ENCODE measurements around the gene DAB2IP.
"Not testable (repeated sequence)": the region's sequence is repeated elsewhere in the genome, so short reads cannot be mapped to it uniquely, and the experiment has no call there.

Gene DAB2IP

DNA sequence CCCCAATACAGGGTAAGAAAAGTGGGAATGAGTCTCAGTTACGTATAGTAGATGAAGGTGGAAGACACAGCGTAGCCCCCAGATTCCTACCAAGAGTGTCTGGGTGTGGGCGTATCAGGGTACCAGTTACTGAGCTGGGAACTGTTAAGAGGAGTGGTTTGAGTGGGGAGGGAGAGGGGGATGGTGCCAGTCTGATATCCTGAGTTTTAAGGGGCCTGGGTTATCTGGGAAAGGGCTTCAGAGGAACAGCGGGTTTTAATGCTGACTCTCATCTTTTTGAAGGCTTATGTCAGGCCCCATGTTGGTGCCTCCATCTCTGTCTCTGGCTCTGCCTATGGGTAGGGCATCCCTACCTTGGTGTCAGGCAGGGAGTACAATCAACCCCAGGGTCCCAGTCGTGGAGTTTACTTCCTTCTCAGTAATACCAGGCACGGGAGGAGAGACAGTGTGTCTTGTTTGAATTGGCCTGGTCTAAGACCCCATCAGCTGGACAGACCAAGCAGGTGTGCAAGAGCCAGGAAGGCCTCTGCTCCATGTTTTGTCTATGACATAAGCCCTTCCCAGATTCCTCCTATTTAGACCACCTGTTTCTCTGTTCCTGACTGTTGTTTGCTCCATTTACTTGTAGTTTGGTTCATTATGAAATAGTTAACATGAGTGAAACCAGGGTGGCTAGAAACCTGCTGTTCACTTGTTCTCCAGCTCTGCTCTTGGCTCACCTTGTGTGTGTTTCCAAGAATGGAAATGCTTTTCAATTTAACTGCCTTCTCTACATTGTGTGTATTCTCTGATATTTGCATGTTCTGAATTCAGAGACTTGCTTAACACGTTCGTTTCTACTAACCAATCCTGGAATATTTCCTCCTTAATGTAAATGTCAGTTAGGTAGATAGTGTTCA, 125.6 kb downstream of the DAB2IP start:
- no peak for DNase-seq (ENCODE audit: low read depth)

DNA sequence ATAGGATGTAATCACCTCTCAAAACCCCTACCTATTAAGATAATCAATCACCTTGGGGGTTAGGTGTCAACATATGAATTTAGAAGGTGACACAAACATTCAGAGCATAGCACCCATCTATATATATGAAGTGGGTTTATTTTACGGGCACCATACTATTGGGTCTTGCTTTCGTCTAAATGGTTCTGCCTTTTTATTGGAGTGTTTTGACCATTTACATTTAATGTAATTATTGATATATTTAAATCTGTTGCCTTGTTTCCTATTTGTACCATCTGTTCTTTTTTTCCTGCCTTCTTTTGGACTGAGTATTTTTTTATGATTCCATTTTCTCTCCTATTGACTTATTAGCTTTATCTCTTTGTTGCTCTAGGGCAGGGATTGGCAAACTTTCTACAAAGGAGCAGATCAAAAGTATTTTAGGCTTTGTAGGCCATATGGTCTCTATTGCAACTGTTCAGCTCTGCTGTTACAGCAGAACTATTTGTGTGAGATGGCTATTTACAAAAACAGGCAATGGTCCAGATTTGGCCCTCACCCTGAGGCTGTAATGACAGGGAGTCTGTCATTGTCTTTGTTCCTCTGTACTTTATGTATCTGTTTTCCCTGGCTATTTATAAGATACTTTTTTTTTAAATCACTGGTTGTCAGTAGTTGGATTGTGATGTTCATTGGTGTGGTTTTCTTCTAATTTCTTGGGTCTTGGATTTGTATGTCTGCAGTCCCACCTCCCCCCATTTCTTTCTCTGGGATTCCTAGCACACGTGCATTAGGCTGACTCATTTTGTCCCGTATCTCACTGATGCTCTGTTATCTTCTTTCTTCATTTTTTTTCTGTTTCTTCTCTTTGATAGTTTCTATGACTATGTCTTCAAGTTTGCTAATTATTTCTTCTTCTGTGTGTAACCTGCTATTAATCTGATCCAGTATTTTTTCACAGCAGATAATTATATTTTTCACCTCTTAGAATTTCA, 127.1 kb downstream of the DAB2IP start:
- no peak for DNase-seq (ENCODE audit: low read depth)

DNA sequence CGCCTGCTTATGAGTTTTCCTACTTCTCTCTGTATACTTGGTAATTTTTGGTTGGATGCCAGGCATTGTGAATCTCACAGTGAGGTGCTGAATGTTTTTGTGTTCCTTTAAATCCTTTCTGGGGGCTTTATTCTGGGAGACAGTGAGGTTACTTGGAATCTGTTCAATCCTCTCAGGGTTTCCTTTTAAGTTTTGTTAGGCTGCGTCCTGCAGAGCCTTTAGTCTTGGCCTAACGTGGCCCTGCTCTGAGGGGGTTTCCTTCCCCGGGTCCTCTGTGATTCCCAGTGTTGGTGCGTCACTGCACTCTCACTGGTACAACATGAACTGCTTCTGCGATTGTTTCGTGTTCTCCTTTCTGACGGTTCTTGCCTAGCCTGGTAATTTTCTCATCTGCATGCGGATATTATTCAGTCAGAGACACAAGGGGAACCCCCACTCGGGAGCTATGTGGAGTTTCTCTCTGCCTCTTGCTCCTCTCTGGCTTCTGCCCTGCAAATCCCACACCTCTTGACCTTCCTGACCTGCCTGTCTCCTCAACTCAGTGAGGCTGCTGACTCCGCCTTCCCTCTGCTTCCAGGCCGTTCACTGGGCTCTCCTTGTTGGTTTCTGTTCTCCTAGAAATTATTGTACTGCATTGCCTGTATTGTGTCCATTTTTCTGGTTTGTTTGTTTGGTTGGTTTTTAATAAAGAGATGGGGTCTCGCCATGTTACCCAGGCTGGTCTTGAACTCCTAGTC, 128.1 kb downstream of the DAB2IP start:
- no peak for DNase-seq (ENCODE audit: low read depth)

DNA sequence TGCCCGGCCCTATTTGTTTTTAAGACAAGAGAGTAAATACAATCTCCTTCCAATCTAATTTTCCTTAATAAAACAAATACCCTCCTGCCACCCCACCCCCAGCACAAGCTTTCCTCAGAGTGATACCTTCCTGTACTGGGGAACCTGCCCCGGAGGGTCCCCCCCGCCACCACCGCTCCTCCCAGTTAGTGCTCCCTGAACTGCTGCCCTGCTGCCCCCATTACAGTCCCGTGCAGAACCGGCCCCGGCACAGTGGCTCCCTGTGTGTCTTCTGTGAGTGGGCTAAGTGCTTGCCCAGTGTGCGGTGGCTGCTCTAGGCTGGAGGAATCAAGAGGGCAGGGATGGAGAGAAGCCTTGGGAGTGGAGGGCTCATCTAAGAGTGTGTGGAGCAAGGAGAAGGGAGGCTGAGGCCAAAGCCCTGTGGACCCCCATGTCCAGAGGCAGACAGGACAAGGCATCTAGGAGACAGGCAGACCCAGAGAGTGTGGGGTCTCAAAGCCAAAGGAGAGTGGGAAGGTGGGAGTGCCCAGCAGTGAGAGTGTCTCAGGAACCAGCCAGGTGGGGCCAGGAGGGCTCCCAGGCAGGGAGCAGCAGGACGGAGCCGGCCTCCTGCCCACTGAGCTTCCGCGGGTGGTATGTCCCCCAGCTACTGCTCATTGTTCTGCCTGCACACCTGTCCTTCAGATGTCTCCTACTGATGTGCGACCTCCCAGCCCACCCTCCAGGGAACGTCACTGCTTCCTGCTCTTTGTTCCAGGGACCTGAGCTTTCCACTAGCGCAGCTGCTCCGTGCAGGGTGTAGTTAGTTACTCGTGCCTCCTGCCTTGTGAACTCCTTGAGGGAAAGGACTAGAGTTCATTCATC, 129.0 kb downstream of the DAB2IP start:
- DNase-seq (ENCODE audit: low read depth) = no peak

DNA sequence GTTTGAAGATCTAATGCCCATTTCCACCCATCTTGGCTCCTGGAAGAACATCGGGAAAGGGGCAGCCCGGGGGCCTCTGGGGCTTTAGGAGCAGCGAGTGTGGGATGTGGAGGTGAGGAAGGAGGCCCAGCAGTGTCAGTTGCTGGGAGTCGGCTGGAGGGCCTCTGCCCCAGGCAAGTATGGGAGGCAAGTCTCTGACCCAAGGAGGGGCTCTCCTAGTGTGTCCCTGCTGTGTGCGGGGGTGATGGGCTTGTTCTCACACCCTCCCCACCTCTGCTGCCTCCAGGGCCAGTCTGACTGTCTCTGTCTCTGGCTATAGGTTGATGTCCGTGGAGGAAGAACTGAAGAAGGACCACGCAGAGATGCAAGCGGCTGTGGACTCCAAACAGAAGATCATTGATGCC, 129.7 kb downstream of the DAB2IP start:
- DNase-seq (ENCODE audit: low read depth) = no peak

DNA sequence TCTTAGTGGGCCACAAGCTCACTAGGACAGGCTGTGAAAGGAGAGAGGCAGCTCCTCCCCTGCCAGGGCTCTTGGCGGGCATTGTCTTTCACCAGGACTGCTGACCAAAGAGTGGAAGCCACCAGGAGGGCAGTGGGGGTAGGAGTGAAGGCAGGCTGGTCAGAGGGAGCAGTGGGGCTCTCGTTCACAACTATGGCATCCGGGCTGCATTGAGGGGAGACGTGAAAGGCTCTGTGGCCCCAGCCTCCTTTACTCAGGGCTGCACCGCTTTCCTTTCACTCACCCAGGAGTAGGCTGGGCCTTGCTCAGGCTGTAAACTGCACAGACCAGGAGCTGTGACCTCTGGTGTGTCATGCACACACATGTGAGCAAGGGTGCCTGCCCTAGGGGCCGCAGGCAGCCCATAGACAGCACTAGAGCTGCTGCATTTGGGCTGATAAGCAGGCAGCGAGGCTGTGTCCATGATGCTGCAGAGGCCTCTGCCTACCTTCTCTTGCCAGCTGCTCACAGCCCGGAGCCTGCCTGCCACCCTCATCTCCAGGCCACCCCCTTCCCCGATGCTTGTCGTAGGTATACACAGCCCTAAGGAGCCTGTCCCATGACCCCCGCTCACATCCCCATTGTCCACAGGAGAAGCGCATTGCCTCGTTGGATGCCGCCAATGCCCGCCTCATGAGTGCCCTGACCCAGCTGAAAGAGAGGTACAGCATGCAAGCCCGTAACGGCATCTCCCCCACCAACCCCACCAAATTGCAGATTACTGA, 130.4 kb downstream of the DAB2IP start:
- no peak for DNase-seq (ENCODE audit: low read depth)

DNA sequence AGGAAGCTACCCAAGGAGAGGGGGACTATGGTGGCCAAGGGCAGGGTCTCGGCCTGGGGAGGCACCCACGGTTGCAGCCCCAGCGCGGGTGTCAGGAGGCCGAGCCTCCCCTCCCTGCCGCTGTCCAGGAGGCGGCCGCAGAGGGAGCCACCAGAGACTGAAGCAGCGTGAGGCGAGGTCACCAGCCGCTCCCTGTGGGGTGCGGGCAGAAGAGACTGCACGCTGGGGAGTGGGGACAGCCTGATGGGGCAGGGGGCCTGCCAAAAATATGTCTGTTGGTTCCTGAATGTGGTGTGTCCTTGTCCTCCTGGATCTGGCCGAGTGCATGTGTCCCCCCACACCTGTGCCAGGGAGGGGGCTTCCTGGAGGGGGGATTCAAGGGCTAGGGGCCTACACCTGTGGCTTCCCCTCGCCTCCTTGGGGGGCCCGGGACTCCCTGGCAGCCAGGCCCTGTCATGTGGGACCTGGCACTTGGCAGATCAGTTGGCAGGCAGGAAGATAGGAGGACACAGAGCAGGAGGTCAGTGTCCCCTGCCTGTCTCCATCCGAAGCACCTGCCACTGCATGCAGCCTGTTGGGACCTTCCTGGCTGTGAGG, 131.2 kb downstream of the DAB2IP start:
- DNase-seq (ENCODE audit: low read depth) = no peak

DNA sequence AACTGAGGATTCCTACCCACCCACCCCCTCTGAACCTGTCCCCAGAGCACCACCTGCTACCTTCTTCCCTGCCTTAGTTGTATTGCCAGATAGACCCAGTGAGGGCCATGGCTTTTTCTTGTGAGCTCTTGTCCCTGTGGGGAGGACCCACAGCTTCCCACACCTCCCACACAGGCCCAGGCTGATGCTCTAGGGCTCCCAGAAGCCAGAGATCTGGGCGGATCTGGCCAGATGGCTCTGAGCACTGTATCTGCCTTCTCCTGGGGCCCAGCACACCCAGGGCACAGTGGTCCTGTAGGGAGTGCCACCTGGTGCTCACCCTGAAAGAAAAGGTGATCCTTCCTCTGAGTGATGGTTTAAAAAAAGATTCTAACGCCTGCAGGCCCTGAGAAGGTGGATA, 131.7 kb downstream of the DAB2IP start:
- no peak for DNase-seq (ENCODE audit: low read depth)

DNA sequence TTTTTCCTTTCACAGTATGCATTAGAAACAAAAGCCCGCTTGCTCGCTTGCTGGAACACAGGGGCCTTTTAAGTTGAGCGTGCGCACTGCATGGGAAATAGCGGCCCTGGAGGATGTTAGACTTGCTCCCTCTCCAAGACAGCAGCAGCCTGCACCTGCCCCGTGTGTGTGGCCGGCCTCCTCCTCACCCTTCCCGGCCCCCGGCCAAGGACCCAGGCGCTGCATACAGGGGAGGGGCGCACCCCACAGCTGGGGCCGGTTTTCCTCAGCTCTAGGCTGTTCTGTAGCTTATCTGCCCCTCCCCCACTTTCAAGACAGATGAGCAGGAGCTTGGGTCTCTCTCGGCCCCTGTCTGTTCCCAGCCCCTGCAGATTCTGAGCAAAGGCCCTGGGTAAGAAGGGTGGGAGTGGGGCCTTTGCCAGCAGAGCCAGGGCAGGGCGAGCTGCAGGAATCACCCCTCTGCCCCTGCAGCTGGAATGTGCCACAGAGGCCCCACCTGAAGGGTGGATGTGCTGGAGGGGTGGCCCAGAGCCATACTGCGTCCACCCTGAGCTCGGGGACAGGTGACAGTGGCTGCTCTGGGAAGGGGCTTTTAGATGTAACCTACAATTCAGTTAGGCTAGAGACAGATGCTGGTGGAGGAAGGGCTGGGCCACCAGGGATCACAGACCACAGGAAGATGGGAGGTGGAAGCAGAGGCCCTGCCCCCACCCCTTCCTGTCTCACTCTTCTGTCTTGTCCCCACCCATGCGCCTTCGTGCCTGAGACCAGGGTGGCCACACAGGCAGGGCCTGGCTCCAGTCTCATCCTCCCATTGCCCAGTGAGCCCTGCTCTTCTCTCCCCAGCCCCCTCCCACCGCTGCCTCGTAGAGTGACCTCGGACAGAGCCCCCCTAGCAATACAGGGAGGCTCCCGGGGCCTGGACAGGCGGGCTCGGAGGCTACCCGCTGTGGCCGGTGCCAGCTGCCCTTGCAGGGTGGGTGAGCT, 132.4 kb downstream of the DAB2IP start:
- no peak for DNase-seq (ENCODE audit: low read depth)

DNA sequence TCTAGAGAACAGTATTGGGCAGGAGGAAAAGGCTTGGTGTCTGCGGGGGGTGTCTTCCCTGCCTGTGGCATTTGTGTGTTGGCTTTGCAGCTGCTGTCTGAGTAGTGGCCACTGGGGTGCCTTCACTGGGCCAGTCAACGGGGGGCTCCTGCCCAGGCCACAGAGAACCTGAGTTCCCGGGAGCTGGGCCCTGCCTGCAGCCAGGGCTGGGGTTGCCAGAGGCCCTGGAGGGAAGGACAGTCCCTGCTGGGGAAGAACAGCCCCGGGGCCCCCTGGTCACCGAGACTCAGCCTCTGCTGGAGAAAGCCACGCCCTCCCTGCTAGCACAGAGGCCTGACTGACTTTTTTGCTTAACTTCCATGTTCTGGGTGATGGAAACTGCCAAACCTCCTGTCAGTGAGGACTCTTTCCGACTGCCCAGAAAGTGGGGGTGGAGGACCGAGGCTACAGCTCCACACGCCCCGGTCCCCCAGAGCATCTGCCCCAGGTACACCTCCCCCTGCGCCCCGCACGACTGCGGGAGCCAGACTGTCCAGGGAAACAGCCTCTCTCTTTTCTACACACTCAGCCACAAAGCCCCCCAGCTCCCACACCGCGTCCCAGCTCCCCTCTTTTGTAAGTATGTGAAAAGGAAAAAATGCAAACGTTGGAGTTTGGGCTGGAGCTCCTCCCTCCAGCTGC, 133.4 kb downstream of the DAB2IP start:
- DNase-seq (ENCODE audit: low read depth) = no peak

DNA sequence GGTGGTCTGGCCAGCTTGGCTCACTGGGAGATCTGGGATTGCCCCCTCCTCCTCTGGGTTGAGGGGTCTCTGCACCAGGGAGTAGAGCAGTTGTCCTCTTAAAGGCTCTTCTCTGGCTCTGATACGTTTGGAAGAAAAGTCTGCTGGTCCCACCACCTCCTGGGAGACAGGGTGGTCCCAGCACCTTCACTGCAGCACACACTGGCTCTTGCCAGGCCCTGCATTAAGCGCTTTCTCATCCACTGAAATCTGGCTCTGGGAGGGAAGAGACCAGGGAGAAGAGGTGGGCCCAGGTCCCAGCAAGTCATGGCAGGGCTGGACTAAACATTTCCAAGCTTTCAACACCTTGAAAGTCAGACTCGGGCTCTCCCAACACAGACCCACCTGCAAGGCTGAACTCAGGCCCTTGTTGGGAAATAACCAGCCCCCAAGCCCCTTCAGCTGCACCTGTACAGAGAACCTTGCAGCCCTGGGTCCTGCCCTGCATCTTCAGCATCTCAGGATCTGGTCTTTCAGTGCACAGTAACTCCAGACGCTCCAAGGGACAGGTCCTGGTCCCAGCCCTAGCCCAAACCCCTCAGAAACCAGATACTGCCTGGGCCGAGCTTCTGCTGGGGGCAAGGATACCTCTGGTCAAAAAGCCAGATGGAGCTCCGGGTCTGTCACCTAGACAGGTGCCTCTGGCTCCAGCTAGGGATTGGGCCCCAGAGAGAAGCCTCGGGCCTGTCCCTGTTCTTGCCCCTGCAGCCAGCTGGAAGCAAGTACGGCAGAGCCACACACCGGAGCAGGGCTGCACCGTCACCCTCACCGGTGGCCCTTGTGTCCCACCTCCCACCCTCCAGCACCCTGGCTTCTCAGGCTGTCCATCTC, 134.5 kb downstream of the DAB2IP start:
- DNase-seq (ENCODE audit: low read depth) = no peak

DNA sequence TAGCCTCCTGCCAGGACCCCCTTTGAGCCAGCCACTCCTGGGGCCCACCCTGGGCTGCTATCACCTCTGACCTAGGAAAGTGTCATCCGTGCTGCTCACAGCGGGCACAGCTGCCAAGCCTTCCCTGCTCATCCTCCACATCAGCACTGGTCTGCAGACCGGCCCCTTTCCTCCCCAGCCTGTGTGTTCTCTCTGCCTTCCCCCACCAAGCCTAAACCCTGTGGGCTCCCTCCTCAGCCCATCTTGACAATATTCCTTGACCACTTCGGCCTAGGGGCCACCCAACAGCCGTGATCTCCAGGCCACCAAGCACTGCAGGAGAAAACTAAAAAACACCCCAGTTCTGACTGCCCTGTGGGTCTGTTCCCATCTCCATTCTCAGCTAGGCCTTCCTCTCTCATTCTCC, 135.1 kb downstream of the DAB2IP start:
- DNase-seq (ENCODE audit: low read depth) = no peak

DNA sequence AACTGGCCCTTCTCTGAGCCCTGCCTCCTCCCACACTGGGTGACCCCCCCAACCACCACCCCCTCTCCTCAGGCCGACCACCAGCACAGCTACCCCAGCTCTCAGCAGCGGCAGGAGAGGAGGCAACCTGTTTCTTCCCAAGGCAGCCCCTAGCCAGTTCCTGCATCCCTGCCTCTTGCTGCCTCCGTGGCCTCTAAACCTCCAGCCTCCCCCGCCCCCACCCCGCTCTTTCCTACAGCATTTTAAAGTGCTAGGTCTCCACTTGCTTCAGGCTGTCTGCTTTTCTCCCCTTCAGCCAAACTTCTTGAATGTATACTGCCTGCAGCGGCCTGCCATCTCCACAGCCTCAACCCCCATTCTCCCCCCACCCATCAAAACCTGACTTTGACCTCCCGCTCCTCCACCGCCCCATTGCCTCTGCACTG, 135.6 kb downstream of the DAB2IP start:
- no peak for DNase-seq (ENCODE audit: low read depth)

DNA sequence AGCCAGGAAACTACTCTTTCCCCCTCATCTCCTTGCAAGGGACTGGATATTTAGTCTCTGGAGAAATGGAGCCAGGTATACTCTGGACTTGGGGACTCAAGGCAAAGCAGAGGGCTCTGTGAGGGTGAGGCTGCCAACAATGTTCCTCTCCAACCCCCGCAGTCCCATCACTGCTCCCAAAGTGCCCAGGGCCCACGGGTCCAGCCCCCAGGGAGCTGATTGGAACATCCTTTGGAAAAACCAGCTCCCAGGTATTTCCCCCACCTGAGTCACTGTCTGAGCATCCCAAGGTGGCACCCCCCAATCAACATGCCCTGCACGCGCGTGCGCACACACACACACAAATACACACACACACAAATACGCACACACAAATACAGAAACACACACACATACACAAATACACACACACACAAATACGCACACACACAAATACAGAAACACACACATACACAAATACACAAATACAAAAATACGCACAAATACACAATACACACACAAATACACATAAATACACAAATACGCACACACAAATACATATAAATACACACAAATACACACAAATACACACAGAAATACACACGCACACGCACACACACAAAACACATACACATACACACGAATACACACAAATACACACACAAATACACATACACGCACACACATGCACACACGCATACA, 137.4 kb downstream of the DAB2IP start:
- DNase-seq (ENCODE audit: low read depth) = no peak

DNA sequence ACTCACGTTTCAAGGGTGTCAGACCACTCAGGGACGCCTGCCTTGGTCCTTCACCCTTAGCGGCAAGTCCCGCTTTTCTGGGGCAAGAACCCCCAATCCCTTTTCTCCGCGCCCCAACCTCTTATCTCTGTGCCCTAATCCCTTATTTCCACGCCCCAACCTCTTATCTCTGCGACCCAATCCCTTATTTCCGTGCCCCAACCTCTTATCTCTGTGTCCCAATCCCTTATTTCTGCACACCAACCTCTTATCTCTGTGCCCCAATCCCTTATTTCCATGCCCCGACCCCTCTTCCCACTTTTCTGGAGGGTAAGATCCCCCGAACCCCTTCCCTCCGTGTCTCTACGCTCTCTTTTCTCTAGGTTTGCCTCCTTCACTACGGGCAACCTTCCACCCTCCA, 139.4 kb downstream of the DAB2IP start:
- DNase-seq (ENCODE audit: low read depth) = no peak

DNA sequence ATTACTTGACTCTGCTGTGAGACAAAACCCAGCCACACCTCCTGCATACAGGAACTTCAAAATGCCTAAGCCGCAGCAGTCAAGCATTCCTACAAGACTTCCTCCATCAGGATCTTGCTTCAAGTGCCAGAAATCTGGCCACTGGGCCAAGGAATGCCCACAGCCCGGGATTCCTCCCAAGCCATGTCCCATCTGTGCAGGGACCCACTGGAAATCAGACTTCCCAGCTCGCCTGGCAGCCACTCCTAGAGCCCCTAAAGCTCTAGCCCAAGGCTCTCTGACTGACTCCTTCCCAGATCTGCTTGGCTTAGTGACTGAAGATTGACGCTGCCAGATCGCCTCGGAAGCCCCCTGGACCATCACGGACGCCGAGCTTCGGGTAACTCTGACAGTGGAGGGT, 141.0 kb downstream of the DAB2IP start:
- not testable (repeated sequence) for DNase-seq (ENCODE audit: low read depth)

DNA sequence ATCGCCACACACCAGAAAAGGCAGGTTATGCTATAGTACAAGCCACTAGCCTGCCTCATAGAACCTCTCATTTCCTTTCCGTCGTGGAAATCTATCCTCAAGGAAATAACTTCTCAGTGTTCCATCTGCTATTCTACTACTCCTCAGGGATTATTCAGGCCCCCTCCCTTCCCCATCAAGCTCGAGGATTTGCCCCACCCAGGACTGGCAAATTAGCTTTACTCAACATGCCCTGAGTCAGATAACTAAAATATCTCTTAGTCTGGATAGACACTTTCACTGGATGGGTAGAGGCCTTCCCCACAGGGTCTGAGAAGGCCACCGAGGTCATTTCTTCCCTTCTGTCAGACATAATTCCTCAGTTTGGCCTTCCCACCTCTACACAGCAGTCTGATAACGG, 142.9 kb downstream of the DAB2IP start:
- DNase-seq (ENCODE audit: low read depth) = not testable (repeated sequence)
